GM19351 (cell line): ENCODE measurements around the gene GRIN2D.
"Not testable (repeated sequence)": the region's sequence is repeated elsewhere in the genome, so short reads cannot be mapped to it uniquely, and the experiment has no call there.

Source experiments
- ATAC-seq: cut with Tn5 transposase; IDR thresholded peaks from one replicate; pipeline ENCODE4 v1.9.1; 2021; ENCODE audit warnings: mild to moderate bottlenecking, moderate library complexity; ENCODE audit not compliant: unreplicated experiment

Gene GRIN2D

DNA sequence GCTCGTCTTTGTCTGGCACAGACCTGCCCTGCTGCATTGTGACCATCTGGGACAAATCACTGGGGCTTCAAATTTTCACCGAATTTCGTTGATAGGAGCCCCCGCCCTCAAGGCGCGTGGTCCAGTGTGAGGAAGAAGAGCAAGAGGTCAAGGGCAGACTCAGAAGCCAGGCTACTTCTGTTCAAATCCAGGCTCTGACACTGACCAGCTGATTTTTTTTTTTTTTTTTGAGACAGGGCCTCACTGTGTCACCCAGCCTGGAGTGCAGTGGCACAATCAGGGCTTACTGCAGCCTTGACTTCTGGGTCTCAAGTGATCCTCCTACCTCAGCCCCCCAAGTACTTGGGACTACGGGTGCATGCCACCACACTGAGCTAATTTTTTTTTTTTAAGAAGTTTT is 22.1 kb upstream of the GRIN2D start:
- no peak for ATAC-seq

DNA sequence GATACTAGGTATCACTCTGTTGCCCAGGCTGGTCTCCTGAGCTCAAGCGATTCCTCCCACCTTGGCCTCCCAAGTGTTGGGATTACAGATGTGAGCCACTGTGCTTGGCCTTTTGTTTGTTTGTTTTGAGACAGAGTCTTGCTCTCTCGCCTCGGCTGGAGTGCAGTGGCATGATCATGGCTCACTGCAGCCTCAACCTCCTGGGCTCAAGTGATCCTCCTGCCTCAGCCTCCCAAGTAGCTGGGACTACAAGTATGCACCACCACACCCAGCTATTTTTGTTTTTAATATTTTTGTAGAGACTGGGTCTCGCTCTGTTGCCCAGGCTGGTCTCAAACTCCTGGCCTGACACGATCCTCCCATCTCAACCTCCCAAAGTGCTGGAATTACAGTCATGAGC is 21.7 kb upstream of the GRIN2D start:
- not testable (repeated sequence) for ATAC-seq

DNA sequence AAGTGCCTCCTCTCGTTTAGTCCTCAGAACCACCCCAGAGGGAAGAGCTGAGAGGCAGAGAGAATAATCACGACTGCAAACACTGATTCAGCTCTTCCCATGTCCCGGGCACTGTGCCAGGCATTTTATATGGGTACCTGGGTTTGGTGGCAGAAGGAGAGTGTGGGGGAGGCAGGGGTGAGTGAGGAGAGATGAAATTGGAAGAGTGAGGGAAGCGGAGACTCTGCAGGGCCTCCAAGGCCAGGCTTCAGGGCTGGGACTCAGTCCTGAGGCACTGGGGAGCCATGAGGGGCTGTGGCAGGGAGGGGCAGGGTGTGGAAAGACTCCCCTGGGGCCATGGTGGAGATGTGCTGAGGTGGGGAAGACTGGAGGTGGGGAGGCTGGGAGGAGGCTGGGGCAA is 20.6 kb upstream of the GRIN2D start:
- no peak for ATAC-seq

DNA sequence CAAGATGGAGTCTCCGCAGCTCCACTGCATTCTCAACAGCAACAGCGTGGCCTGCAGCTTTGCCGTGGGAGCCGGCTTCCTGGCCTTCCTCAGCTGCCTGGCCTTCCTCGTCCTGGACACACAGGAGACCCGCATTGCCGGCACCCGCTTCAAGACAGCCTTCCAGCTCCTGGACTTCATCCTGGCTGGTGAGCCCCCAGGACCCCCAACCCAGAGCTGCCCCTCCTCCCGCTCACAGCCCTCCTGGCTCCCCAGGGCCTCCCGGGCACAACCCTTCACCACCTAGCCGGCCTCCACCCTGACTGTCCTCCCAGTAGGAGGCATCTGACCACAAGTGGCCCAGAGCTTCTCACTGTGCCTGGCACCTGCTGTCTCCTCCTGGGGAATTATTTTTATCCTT is 19.9 kb upstream of the GRIN2D start:
- no peak for ATAC-seq

DNA sequence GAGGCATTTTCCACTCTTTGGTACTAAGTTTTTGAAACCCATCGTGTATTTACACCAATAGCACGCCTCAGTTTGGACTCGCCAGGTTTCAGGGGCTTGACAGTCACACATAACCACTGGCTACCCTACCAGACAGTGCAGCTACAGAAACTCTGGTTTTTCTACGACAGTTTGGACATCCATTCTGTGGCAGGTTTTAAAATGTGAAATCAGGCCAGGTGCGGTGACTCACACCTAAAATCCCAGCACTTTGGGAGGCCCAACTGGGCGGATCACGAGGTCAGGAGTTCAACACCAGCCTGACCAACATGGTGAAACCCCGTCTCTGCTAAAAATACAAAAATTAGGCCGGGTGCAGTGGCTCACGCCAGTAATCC is 15.3 kb upstream of the GRIN2D start:
- ATAC-seq, result no peak

DNA sequence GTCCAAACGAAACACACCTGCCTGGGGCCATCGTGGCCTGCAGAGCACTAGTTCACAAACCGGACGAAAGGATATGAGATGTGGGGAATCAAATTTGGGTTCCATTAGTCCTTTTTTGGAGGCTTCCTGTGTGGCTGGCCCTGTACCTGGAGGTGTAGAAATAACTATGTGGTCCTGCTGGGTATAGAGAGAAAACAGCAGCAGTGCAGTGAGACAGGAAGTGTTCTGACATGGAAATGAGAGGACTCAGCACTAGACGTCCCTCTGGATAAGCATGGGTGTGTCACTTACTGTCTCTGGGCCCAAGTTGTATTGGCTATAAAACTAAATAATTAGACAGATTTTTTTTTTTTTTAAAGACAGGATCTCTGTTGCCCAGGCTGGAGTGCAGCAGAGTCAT is 14.4 kb upstream of the GRIN2D start:
- no peak for ATAC-seq

DNA sequence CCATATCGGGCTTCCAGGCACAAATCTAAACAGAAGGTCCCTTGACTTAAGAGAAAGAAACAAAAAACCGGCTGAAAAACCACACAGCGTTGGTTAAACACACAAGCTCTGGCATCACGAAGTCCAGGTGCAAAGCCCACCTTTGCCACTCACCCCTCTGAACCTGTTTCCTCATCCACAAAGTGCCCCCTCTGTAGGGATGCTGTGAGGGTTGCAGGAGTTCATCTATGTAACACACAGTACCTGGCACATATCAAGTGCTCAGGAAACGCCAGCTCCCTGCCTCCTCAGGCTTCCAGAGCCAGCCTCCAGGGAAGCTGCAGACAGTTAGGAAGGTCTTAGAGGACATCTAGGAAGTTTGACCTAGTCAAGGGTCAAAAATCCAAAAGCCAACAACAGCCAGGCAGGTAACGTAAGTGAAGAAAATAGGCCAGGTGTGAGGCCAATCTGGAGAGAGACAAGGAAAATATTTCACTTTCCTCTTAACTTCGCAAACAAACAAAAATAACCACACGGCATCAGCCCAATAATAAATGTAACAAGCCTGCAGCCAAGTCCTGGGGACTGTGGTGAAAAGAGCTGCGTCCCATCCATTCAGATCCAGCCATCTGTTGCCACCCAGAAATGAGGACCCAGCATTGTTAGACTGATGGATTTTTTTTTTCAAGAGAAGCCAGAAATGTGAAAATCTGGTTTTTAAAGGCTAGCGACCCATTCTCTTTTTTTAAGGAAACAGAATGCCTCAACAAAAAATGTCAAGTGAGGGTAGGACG is 12.1 kb upstream of the GRIN2D start:
- ATAC-seq, result no peak

DNA sequence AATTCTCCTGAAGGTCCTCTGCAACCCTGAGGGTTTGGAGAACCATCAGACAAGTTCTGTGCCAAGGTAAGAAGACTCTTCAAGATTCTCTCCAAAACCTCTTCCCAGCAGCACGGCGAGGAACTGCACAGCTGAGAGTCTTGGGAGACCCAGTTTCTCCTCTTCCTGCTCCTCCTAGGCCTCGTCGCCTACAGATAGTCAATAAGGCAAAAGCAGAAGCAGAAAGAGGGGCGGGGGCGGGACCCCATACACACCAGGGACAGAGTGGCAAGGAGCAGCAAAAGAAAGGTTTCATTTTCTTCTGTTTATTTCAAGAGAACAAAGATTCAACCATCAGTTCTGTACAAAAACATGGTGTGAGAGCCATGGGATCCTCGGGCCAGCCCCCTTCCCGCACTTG is 11.2 kb upstream of the GRIN2D start:
- ATAC-seq, result no peak

DNA sequence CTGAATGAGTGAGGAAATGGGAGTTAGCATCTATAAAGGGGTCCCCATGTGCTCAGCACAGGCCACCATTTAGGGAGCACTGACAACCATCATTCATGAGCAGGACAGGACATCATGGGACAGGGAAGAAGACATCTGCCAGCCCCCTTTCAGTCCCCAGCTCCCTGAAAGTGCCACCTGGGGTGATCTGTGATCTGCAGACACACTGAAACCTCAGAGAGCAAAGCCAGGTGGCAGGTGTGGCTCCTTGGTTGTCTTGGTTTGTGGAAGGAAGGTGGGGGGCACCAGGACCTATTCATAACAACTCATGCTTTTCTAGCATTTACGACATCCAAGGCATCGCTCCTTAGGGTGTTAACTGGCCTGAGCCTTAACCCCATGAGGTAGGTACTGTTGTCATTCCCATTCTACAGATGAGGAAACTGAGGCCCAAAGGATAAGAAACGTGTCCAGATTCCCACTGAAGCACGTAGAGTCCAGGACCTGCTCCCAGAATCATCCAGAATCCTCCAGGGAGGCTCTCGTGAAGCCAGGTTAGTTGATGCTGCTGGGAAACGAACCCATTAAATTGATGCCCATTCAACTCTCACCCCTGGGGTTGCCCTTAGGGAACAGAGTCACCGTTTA is 7.9 kb upstream of the GRIN2D start:
- no peak for ATAC-seq

DNA sequence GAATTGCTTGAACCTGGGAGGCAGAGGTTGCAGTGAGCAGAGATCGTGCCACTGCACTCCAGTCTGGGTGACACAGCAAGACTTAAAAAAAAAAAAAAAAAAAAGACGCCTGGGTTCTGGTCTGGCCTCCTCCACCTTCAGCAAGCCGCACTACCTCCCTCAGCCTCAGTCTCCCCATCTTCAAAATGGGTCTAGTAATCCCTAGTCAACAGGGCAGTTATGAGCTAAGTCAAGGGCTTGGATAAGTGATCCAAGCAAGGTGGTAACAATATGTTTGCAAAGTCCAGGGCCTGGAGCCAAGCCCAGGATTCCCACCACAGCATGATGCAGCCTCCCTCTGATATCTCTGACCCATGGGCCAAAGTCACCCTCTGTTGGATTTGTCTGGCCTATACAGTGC is 6.5 kb upstream of the GRIN2D start:
- no peak for ATAC-seq

DNA sequence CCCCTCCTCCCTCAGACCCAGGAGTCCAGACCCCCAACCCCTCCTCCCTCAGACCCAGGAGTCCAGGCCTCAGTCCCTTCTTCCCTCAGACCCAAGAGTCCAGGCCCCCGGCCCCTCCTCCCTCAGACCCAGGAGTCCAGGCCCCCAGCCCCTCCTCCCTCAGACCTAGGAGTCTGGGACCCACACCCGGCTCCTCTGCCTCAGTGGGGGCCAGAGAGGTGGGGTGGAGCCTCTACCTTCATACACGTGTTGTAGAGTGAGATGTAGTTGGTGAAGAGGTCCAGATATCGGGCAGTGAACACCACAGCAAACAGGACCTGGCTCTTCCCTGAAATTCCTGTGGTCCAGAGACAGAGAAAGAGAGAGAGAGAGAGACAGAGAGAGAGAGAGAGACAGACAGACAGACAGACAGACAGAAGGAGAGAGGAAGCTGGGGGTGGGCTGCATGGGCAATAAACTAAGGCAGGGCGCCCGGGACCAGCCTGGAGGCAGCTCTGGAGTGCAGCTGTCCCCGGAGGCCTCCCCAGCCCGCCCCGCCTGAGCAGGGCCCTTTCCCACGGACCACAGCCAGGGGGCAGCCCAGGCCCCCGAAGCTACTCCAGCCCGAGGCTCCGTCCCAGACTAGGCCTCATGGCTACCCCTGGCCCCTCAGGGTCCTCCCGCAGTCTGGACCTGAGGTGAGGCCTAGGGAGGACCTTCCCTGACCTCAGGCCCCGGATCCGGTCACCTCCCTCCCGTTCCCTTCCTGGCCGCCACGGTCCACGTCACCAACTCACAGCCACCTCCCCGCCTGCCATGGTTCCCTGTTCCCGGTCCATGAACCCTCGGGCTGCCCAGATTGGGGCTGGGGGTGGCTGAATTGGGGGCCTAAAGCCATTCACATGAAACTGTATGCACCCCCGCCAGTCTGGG is 3.0 kb upstream of the GRIN2D start:
- ATAC-seq, result no peak

DNA sequence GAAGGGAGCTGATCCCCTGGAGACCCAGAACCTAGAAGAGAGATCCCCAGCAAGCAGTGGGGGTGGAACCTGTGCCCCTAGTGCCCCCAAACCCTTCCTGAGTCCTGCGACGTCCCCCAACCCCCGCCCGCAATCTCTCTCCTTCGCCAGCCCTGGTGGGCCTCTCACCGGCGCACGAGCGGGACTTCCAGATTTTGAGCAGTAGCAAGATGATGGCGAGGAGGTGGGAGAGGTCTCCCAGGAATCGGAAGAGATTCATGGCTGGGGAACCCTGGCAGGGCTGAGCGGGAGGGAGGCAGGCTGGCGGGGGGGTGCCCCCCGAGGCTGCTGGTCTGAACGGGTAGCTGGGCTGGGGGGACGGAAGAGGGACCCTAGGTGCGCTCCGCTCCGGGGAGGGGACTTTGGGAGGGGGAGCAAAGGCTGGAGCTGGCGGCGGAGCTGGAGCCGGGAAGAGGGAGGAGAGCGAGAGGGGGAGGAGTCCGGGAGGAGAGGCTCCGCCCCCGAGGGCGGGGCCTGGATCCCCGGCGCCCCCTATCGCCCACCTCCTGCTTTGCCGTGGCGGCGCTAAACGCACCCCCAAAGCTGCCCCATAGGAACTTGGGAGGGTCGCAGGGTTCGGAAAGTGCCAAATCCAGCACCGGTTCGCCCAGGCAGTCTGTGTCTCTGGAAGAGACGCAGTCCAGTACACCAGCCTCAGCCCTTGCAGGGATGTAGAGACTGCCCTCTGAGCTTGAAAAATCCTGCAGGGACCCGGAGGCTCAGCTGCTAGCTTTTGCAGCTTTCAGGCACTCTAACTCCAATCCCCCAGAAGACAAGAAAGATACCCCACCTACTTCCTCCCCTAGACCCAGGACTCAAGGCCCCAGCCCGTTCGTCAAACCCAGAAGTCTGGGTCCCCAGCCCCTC is 2.1 kb upstream of the GRIN2D start, which contains the start of gene KDELR1:
TSS of gene KDELR1 (minus strand) at position 452 of the 906 bp plus-strand sequence. CDS start at position 259, 193 bp downstream.
- ATAC-seq, result peak; percentile 61

DNA sequence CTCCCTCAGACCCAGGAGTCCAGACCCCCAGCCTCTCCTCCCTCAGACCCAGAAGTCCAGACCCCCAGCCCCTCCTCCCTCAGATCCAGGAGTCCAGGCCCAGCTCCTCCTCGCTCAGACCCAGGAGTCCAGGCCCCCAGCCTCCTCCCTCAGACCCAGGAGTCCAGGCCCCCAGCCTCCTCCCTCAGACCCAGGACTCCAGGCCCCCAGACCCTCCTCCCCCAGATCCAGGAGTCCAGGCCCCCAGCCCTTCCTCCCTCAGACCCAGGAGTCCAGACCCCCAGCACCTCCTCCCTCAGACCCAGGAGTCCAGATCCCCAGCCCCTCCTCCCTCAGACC is 1.5 kb upstream of the GRIN2D start:
- ATAC-seq, result not testable (repeated sequence)

DNA sequence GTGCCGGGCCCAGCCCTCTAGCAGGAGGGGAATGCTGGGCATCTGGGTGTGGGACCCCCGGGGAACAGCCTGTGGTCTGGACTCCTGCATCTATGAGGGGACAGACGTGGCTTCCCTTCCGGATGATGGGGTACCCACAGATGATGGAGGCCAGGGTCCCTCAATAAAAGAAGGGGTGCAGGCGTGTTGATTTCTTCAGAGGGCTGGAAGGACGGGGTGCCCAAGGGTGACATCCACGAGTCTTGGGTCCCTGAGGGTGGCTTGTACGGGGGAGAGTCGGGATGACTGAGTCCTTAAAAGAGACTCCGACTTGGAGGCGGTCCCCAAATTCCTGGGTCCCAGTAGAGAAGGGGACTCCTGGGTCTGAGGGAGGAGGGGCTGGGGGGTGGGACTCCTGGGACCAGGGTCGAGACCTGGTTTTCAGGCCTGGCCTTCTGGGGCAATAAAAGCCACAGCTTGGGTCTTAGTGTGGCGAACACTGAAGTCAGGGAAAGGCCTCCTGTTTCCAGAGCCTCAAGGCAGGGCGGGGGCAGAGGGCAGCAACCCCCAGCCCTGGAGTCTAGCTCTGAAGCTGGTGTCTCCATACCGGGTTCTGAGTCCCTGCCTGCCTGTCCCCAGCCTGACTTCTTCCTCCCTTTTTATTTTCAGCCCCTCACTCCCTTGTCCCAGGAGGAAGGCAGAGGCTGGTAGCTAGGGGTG is 459 bp upstream of the GRIN2D start:
- no peak for ATAC-seq

DNA sequence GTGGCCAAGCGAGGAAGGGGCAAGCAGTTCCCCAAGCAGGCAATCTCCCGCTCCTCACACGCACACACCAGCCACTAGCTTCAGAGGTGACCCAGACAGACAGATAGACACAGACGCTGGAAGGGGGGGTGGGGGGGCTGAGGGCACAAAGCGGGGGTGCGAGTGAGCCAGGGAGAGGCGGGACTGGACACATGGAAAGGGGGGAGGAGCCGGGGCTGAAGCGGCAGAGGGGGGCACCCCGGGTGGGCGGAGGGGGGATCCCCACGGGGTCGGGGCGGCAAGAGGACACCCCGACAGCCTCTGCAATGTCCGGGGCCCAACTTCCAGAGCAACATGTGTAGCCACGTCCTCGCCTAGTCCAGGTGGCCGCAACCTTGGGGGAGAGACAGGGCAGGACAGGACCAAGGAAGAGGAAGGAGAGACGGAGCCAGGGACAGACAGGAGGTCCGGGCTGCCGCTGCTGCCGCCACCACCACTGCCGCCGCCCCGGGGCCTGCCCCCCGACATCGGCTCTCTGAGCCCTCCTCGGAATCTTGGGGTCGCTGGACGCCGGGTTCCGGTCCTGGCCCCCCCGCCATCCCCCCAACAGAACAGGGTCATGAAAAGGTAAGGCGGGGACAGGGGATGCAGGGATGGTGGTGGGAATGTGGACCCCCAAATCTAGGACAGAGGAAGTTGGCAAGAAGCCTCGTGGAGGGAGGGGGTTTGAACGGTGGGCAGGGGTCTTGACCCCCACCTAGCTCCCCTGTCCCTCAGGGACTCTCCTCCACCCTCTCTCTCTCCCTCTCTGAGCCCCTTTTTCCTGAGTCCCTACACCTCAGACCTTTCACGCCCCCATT is 1.1 kb downstream of the GRIN2D start:
- ATAC-seq, result no peak

DNA sequence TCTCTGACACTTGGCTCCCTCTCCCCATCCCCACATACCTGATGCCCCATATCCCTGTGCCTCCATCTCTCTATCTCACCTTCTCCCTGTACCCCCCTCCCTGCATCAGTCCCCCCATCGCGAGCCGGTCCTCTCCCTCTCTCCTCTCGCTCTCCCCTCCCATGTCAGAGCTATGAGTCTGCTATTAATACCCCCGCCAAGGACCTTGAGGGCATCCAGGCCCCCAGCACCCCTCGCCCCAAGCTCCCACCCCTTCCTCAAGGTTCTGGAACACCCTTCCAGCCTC is 1.6 kb downstream of the GRIN2D start:
- no peak for ATAC-seq

DNA sequence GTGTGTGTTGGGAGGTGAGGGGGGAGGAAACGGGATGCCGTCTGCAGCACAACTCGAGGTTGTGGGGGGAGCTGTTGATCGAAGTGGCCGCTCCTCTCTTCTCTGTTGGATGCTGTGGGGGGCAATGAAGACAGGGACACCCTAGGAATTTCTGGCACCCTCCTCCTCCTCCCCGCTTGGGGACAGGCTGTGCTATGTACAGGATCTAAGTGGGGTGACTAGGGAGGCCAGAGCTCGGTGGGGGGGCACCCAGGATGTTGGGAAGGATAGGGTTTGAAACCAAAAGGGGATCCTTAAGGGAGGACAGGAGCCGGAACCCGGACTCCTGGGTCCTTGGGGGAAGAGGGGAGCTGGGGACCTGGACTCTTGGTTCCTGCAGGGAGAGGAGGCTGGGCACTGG is 2.0 kb downstream of the GRIN2D start:
- ATAC-seq, result no peak

DNA sequence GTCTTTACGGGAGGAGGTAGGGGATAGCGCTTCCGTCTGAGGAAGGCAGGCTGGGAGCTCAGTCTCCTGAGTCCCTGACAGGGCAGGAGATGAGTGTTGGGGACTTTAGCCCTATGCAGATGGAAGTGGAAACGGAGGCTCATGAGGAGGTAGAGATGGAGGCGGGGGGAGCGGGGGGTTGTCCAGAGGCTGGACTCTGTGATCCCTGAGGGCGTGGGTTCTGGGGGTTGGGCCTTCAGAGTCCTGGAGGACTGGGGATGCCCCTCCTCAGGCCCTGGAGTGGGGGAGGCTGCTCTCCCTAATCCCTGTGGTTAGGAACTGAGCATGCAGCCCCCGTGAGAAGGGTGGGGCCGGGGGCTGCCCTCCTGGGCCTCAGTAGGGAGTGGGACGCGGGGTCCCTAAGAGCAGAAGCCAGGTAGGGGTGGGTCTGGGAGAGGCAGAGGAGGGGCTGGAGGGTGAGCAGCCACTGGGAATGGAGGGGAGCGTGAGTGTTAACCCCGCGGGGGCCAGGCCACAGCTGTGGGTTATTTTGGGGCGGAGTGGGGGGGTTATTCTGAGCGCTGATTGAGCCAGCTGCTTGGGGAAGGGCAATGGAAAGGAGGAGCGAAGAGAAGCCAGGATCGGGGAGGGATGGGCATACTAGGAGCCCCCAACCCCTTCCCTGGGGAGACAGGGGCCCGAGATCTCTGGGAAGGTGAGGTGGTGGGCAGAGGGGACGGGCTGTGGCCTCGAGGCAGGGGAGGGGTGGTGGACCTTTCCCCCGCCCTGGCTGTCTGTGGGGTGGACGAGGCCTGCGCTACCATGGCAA is 2.8 kb downstream of the GRIN2D start:
- no peak for ATAC-seq

DNA sequence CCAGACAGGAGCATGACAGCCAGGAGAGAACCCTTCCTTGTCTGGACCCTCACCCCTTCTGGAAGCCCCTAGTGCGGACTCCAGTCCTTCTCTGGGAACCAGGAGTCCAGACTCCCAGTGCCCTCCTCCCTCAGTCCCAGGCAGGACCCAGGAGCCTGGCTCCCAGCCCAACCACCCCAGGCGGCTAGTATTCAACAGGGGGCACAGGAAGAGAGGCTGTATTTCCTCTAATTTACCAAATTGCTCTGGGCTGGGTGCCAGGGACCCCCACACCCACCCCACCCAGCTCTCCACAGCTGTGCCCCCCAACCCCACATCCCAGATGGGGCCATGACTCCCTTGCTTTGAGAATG is 3.3 kb downstream of the GRIN2D start:
- no peak for ATAC-seq
